VCaP (cell line): ENCODE data around the gene FGD4.
"Not testable (repeated sequence)": the region's sequence is repeated elsewhere in the genome, so short reads cannot be mapped to it uniquely, and the experiment has no call there.

Experiments
- H3K27ac ChIP-seq: fragments of 450-650 bp; 2 replicates; pipeline ENCODE4 v1.5.1; 2017
- CTCF ChIP-seq: fragments of 450-650 bp; conservative IDR thresholded peaks from 2 replicates; pipeline ENCODE4 v1.5.1; 2017; ENCODE audit warnings: mild to moderate bottlenecking, moderate library complexity

FGD4 gene

GRCh38 chr12:32502693-32503502, 103.5 kb downstream of the FGD4 start:
- no peak for TF ChIP-seq CTCF

GRCh38 chr12:32503730-32504129, 104.4 kb downstream of the FGD4 start:
- TF ChIP-seq CTCF = no peak
- H3K27ac ChIP-seq = no peak overlapping the region

More at GRCh38 chr12:32502693-32503502, 103.5 kb downstream of the FGD4 start:
- no peak overlapping the region for H3K27ac ChIP-seq

GRCh38 chr12:32504591-32504990, 105.2 kb downstream of the FGD4 start:
- no peak for TF ChIP-seq CTCF
- H3K27ac ChIP-seq = peak overlapping the region; percentile 76

GRCh38 chr12:32505067-32505945, 105.9 kb downstream of the FGD4 start:
- TF ChIP-seq CTCF = no peak

GRCh38 chr12:32507096-32507941, 108.0 kb downstream of the FGD4 start:
- not testable (repeated sequence) for H3K27ac ChIP-seq

More at GRCh38 chr12:32505067-32505945, 105.9 kb downstream of the FGD4 start:
- peak overlapping the region; percentile 76 for H3K27ac ChIP-seq

GRCh38 chr12:32507942-32508320, 108.6 kb downstream of the FGD4 start:
- no peak for TF ChIP-seq CTCF
- H3K27ac ChIP-seq = no peak overlapping the region

- no peak overlapping the region for H3K27ac ChIP-seq
- TF ChIP-seq CTCF = no peak
Measured at GRCh38 chr12:32508626-32509025, 109.3 kb downstream of the FGD4 start.
